ENCODE data around the gene TRAPPC14. TPM values are rescaled to one million over a fixed set of nuclear protein-coding genes. Genes with fewer than 3 reads are reported as not detected.

The TRAPPC14 gene
- polyA plus RNA-seq, 3 donors = 16.9 to 26.3 (median 21.5) TPM

DNA sequence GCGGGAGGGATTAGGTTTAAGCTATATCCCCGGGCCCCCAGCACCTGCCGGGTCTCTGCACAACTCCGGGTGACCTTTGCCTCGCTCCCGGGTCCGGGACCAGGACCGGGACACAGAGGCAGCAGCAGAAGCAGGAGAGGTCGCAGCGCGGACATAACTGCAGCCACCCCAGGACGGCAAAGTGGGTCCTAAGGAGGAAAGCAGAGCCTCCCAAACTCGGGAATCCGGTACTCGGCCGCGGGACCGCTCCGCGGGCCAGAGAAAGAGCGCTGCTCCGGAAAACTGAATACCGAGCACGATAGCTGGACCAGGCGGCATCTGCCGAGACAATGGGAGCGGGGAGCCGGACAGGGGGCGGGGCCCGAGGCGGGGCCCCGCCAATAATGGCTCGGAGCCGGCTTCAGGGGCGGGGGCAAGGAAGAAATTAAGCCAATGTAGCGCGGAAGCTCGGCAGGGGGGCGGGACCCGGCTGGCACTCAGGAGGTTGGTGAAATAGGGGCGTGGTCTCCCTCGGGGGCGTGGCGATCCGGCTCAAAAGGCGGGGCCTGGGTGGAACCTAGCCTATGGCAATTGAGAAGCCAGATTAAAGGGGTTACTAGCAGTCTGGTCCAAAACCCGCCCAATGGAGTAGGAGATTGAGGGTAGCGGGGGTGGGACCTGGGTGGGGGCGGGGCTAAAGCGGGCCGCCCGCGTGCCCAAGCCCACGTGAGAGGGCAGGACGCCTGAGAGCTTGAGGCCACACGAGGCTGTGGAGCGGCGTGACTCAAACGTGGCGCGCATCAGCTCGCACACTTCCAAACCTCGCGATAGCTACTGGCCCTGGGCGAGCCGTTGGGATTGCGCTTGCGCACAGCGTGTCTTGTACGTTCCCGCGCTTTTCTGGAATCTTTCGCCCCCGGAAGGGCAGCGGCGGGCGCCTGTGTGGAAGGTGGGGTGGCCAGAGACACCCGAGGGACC is 18.8 kb upstream of the TRAPPC14 start, which contains the start of the genes GPC2 and STAG3:
GPC2 (minus strand) TSS at position 337 of the 957 bp plus-strand sequence; CDS start at position 155, 182 bp downstream.
STAG3 (plus strand) TSS at position 874 of the 957 bp plus-strand sequence. CDS start 2,639 bp downstream, outside the sequence.
- DNase-seq (ENCODE audit: extremely low read depth in 1 of 11, low read depth in 9 of 11, low spot score in 4 of 11) = peak; percentile 84 to 96 (median 93)

DNA sequence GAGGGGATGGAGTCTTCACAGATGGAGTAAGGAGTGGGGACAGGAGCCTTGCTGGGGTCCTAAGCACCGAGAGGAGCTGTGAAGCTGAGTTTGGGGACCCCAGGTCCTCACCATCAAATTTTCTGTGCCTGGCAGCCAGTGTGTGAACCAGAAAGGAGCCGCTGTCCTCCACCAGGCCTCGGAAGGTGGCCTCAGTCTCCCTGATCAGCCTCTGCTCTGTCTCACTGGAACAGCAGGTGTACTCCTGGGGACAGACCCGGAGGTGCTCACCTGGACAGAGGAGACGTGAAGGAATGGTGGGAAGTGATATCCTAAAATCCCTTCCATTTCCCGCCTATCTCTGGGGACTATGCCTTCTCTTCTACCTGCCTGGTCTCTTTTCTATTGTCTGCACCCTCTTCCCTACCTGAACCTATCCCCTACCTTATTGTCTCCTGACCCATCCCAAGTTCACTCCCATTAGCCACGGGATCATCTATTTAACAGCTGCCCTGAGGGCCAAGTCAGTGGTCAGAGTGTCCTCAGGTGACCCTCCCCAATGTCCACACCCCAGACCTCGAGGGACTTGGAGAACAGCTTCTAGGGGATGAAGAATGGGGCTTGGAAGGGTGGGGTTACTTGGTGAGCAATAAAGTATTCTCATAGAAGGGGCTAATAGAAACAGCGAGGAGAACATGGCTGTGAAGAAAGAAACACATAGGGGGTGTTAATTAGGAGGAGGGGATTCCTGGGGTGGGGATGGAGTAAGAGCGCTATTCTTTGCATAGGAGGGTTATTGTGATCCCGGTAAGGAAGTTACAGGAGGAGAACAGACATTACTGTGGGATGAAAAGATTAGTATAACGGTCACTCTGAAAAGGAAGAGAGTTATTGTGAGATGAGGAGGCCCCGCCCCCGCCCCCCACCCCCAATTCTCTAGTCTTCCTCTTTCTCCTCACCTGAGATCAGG is 17.8 kb upstream of the TRAPPC14 start:
- DNase-seq (ENCODE audit: extremely low read depth in 1 of 11, low read depth in 9 of 11, low spot score in 4 of 11) = no peak

GRCh38 chr7:100175296-100175935 is 16.9 kb upstream of the TRAPPC14 start:
- DNase-seq (ENCODE audit: extremely low read depth in 1 of 11, low read depth in 9 of 11, low spot score in 4 of 11) = no peak

GRCh38 chr7:100174582-100174981 is 16.1 kb upstream of the TRAPPC14 start:
- no peak for DNase-seq (ENCODE audit: extremely low read depth in 1 of 11, low read depth in 9 of 11, low spot score in 4 of 11)

GRCh38 chr7:100173806-100174495 is 15.4 kb upstream of the TRAPPC14 start:
- no peak for DNase-seq (ENCODE audit: extremely low read depth in 1 of 11, low read depth in 9 of 11, low spot score in 4 of 11)

DNA sequence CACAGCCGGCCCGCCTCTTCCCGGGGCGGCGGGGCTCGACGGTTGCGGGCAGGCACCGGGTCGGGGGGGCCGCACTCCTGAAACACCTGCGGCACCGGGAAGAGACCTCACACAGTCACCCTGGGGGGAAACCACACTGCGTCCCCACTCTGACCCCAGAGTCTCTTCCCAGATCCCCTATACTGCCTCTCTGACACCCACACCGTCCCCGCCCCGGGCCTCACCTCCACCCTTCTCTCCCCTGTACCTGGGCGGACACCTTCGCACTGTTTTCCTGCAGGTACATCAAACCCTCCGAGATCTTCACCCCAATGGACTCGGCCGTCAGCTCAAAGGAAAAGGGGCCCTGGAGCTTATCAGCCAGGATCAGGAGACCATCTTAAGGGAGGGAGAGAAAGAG is 13.3 kb upstream of the TRAPPC14 start:
- no peak for DNase-seq (ENCODE audit: extremely low read depth in 1 of 11, low read depth in 9 of 11, low spot score in 4 of 11)

DNA sequence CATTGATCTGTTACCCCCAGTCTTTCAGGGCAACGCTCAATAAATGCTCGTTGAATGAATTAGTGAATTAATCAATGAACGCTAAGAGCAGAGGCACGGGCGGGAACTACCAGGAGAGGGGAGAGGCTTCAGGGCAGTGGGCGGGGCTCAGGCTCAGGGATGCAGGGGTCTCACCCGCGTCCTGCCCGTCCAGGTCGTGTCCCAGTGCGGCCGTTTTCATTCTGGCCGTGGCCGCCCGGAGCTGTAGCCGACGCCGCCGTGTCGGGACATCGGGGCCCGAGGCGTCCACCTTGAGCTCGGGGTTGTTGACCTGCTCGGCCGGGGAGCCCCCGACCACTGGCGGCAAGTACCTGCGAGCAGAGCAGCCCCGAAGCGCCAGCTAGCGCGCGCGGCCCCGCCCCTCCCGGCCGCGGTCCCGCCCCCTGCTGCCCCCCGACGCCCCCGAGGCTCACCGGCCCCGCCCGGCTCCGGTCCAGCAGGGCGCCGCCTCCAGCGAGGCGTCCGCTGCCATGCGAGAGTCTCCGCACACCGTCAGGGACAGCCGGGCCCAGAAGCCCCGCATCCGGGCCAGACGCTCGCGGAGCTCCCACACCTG is 12.7 kb upstream of the TRAPPC14 start:
- DNase-seq (ENCODE audit: extremely low read depth in 1 of 11, low read depth in 9 of 11, low spot score in 4 of 11) = no peak

GRCh38 chr7:100170101-100170897 is 11.8 kb upstream of the TRAPPC14 start:
- DNase-seq (ENCODE audit: extremely low read depth in 1 of 11, low read depth in 9 of 11, low spot score in 4 of 11) = no peak

DNA sequence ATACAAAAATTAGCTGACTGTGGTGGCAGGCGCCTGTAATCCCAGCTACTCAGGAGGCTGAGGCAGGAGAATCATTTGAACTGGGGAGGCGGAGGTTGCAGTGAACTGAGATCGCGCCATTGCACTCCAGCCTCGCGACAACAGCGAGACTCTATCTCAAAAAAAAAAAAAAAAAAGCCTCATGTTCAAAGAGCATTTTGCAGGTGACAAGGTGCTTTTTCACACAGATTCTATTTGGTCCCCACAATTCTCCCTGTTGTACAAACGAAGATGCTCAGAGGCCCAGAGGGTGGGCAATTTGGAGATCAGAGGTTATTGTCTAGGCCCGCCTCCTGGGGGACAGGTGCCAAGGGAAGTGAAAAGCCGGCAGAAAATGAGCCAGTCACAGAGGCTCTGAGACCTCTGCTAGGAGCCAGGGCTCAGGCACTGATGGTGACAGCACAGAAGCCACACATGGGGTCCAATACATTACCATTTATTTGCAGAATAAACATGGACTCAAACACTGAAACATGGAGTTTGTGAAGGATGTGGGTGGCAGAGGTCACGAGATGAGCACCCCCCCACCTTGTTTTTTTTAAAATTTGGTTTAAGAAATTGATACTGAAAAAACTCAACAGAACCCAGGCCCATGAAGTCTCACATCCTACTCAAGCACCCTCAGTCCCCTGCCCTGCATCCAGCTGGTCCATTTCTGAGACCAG is 10.8 kb upstream of the TRAPPC14 start:
- no peak for DNase-seq (ENCODE audit: extremely low read depth in 1 of 11, low read depth in 9 of 11, low spot score in 4 of 11)

DNA sequence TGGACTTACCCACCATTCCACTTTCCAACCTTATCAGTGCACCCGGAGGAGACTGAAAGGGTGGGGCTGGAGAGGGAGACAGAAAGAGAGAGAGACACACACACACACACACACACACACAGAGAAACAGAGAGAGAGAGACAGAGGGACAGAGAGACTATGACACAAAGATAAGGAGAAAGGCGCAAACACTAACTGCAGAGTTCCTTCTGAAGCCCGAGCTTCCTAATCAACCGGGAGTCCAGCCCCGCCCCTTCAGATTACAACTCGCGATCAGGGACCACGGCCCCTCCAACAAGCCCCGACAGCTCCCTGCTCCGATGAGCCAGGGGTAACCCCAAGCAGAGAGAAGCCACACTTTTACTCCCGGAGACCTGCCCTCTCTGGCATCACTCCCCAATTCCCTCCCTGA is 9.4 kb upstream of the TRAPPC14 start:
- DNase-seq (ENCODE audit: extremely low read depth in 1 of 11, low read depth in 9 of 11, low spot score in 4 of 11) = no peak

DNA sequence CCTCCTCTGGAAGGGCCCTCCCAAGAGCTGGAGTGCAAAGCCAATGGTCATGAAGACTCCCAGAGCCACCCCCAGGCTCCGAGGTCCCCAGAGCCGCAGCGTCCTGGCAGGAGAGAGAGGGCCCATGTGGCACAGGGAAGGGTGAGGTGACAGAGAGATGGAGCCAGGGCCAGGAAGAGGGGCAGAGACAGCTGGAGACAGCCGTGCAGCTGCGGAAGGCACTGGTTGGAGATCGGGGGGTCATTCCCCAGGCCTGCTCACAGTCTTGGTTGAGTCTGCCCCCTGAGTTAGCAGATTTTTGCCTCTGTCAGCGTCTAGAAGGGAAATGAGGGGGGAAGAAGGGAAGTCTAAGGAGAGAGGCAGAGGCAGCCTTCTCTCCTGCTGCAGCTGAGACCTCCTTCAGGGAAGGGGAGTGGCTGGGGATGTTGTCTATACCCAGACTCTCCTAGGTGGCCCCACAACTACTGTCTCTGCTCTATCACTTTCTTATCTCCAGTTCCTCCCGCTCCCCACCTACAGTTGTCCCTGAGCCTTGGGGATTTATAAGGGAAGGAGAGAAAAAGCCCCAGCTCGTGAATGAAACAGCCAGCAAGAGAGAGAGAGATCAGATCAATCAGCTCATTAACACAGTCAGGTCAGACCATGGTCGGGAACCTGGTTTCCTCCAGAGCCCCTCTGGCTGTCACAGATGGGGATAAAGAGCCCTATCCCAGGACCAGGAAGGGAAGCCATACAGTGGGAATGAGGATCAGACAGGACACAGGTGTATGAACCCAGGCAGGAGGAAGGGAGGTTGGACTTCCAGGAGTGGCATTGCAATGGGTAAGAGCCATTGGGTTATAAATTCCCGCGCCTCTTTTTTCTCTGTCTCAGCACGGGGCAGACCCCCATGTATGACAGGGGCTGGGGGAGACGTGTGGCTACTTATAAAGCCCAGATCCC is 8.7 kb upstream of the TRAPPC14 start:
- DNase-seq (ENCODE audit: extremely low read depth in 1 of 11, low read depth in 9 of 11, low spot score in 4 of 11) = no peak

GRCh38 chr7:100166317-100166940 is 7.9 kb upstream of the TRAPPC14 start:
- no peak for DNase-seq (ENCODE audit: extremely low read depth in 1 of 11, low read depth in 9 of 11, low spot score in 4 of 11)

DNA sequence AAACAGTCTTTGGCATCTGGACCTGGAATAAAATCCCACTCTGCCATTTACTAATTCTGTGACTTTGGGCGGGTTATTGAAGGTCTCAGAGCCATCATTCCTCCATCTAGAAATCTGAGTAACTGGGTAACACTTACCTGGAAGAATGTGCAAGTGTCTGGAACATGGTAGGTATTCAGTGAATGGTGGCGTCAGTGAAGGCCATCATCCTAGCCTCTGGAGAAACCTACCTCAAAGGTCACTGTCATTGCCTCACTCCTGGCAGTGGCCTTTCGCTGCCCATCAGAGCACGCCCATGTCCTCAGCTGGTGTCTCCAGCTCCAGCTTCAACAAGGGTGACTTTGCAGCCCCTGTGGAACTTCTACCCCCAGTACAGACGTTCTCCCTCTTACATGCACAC is 5.3 kb upstream of the TRAPPC14 start:
- no peak for DNase-seq (ENCODE audit: extremely low read depth in 1 of 11, low read depth in 9 of 11, low spot score in 4 of 11)

- no peak for DNase-seq (ENCODE audit: extremely low read depth in 1 of 11, low read depth in 9 of 11, low spot score in 4 of 11)
Observed at GRCh38 chr7:100163006-100163531, 4.5 kb upstream of the TRAPPC14 start.

GRCh38 chr7:100160067-100160466 is 1.5 kb upstream of the TRAPPC14 start:
- DNase-seq (ENCODE audit: extremely low read depth in 1 of 11, low read depth in 9 of 11, low spot score in 4 of 11) = no peak

Data from renal cortex interstitium (tissue), 11 donors.